OCI-LY7 (cell line): ENCODE data around the gene TIMM10. TPM values are rescaled to one million over a fixed set of nuclear protein-coding genes. Genes with fewer than 3 reads are reported as not detected.

ENCODE experiments used
- BruUV-seq: library from RNA; stranded (reverse); fragments of 400-500 nt; replicated peaks from 2 replicates; lab custom pipeline; 2021; lab: Mats Ljungman, UMichigan
- CTCF ChIA-PET: fragments of 300-600 bp; sonication (Branson Sonifier 250); formaldehyde crosslinking; loops from one replicate; lab custom pipeline; 2022; ENCODE audit warnings: antibody characterized with exemption; ENCODE audit not compliant: unreplicated experiment; lab: Charles Lee
- POLR2A ChIA-PET: fragments of 300-600 bp; sonication (Branson Sonifier 250); formaldehyde crosslinking; loops from one replicate; lab custom pipeline; 2022; ENCODE audit warnings: antibody characterized with exemption; lab: Charles Lee
- DNase-seq: peaks from one replicate; pipeline ENCODE4 v3.0.0-alpha.2; 2015; ENCODE audit warnings: low spot score
- H2AFZ ChIP-seq: fragments of 200-600 bp; sonication (generic), shearing (Covaris generic); 2 replicates; pipeline ENCODE4 v1.6.1; 2014; ENCODE audit warnings: mild to moderate bottlenecking, antibody characterized with exemption, low read length, moderate library complexity
- H3K27ac ChIP-seq: fragments of 200-600 bp; sonication (generic); 2 replicates; pipeline ENCODE4 v1.5.1; 2014; ENCODE audit warnings: mixed run types, low read depth, mild to moderate bottlenecking, moderate library complexity, low read length, inconsistent platforms; ENCODE audit not compliant: poor library complexity, severe bottlenecking
- H3K36me3 ChIP-seq: fragments of 200-600 bp; sonication (generic); 2 replicates; pipeline ENCODE4 v1.6.1; 2014; ENCODE audit warnings: mild to moderate bottlenecking, antibody characterized with exemption, low read length, moderate library complexity, mixed read lengths; ENCODE audit not compliant: insufficient read depth
- H3K4me1 ChIP-seq: fragments of 200-600 bp; sonication (generic); 2 replicates; pipeline ENCODE4 v1.5.1; 2014; ENCODE audit warnings: mild to moderate bottlenecking, low read length; ENCODE audit not compliant: insufficient read depth, poor library complexity, severe bottlenecking
- H3K4me2 ChIP-seq: fragments of 200-600 bp; sonication (generic); 2 replicates; pipeline ENCODE4 v1.6.1; 2014; ENCODE audit warnings: mild to moderate bottlenecking, low read length
- H3K4me3 ChIP-seq: fragments of 200-600 bp; sonication (generic); 2 replicates; pipeline ENCODE4 v1.5.1; 2014; ENCODE audit warnings: mild to moderate bottlenecking, low read depth, low read length; ENCODE audit not compliant: poor library complexity, severe bottlenecking
- H3K79me2 ChIP-seq: fragments of 200-600 bp; sonication (generic); 2 replicates; pipeline ENCODE4 v1.6.1; 2016; ENCODE audit warnings: low read depth, mild to moderate bottlenecking, low read length, moderate library complexity, mixed read lengths; ENCODE audit not compliant: insufficient read depth
- H3K9me2 ChIP-seq: fragments of 200-600 bp; sonication (generic); 2 replicates; pipeline ENCODE4 v1.6.1; 2016; ENCODE audit warnings: mild to moderate bottlenecking, low read length, mixed read lengths; ENCODE audit not compliant: insufficient read depth
- H3K9me3 ChIP-seq: fragments of 200-600 bp; sonication (generic); 2 replicates; pipeline ENCODE4 v1.6.1; 2014; ENCODE audit warnings: mild to moderate bottlenecking, mixed run types, low read length, mixed read lengths
- H4K20me1 ChIP-seq: fragments of 200-600 bp; sonication (generic); 2 replicates; pipeline ENCODE4 v1.6.1; 2014; ENCODE audit warnings: mild to moderate bottlenecking, antibody characterized with exemption, low read length, moderate library complexity, mixed read lengths; ENCODE audit not compliant: insufficient read depth
- EZH2phosphoT487 ChIP-seq: fragments of 200-600 bp; sonication (generic); IDR thresholded peaks from 2 replicates; pipeline ENCODE4 v1.6.1; 2018; ENCODE audit warnings: low read depth, borderline replicate concordance, mild to moderate bottlenecking, mixed run types, antibody characterized with exemption, low read length, moderate library complexity, mixed read lengths
- intact Hi-C: fragments of 100-400 bp; cut with micrococcal nuclease; formaldehyde crosslinking; loops from one replicate; pipeline ENCODE4 v1.10.0; 2022; ENCODE audit not compliant: unreplicated experiment
- total RNA-seq, 2 experiments: library from RNA; depleted of rRNA in 1 of 2; stranded (reverse); fragments of >200 nt in 1 of 2; shearing (Covaris generic) in 1 of 2; gene quantifications; 2 replicates each; pipeline ENCODE4 v1.2.3, GENCODE V29; 2014 to 2022
- TF ChIP-seq, protein P1 (sequence below): fragments of 200-600 bp; sonication (generic); conservative IDR thresholded peaks from 2 replicates; pipeline ENCODE4 v1.5.1; 2014; ENCODE audit warnings: mild to moderate bottlenecking, antibody characterized with exemption, low read length, moderate library complexity, mixed read lengths

Gene TIMM10
- total RNA-seq, 2 experiments from 2014 or later: 163 to 258 TPM

DNA sequence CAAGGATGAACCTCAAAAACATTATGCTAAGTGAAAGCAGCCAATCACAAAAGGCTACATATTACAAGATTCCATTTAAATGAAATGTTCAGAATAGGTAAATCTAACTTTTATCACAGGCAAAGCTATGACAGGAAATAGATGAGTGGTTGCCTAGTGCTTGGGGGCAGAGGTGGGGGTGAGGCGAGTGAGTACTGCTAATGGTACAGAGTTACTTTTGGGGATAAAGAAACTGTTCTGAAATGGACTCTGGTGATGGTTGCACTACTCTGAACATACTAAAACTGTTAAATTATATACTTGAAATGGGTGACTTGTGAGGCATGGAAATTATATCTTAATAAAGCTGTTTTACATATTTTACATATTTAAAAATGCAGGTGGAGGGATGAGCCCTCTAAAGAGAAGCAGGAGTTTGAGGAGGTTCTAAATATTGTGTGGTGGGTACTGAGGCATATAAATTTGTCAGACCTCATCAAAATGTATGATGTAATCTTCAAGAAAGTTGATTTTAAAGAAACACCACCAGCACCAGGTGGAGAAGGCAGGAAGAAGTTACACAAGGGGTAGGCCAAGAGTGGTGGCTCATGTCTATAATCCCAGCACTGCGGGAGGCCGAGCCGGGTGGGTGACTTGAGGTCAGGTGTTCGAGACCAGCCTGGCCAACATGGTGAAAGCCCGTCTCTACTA is 18.7 kb downstream of the TIMM10 start:
- H3K27ac ChIP-seq: peak overlapping the region; percentile 65
- no peaks in the 10 kb centered on the region for H3K9me2 ChIP-seq
- peak overlapping the region; percentile 91 for H3K4me3 ChIP-seq
- peak; percentile 64 for DNase-seq
- no peak for TF ChIP-seq EZH2phosphoT487
- TF ChIP-seq, protein P1, sequence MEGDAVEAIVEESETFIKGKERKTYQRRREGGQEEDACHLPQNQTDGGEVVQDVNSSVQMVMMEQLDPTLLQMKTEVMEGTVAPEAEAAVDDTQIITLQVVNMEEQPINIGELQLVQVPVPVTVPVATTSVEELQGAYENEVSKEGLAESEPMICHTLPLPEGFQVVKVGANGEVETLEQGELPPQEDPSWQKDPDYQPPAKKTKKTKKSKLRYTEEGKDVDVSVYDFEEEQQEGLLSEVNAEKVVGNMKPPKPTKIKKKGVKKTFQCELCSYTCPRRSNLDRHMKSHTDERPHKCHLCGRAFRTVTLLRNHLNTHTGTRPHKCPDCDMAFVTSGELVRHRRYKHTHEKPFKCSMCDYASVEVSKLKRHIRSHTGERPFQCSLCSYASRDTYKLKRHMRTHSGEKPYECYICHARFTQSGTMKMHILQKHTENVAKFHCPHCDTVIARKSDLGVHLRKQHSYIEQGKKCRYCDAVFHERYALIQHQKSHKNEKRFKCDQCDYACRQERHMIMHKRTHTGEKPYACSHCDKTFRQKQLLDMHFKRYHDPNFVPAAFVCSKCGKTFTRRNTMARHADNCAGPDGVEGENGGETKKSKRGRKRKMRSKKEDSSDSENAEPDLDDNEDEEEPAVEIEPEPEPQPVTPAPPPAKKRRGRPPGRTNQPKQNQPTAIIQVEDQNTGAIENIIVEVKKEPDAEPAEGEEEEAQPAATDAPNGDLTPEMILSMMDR: no peak
- H4K20me1 ChIP-seq: no peaks in the 10 kb centered on the region
- ChIA-PET POLR2A (interaction anchor here (0.6 to 2.3 kb wide), 6 partner anchors 9 to 52 kb away, joined by 3 to 22 read pairs (median 5); no protein-coding TSS in a partner anchor), CTCF (interaction anchor here (1.6 kb wide), 1 partner anchor 18 kb away, joined by 14 read pairs; no protein-coding TSS in a partner anchor)
- intact Hi-C loops: loop anchor here (1.0 to 10.0 kb wide), 3 partner anchors 19 to 1583 kb away; partner anchors contain the start of gene ZDHHC5
- H3K36me3 ChIP-seq: peaks cover 36% of the 10 kb centered on the region
- H3K9me3 ChIP-seq: no peaks in the 10 kb centered on the region
- peaks cover 42% of the 10 kb centered on the region; the same call in 1 of the 2 replicates for H3K79me2 ChIP-seq
- BruUV-seq: no TSS peak
- no peak overlapping the region for H2AFZ ChIP-seq
- peaks cover 39% of the 10 kb centered on the region for H3K4me1 ChIP-seq
- H3K4me2 ChIP-seq: peak overlapping the region; percentile 87

DNA sequence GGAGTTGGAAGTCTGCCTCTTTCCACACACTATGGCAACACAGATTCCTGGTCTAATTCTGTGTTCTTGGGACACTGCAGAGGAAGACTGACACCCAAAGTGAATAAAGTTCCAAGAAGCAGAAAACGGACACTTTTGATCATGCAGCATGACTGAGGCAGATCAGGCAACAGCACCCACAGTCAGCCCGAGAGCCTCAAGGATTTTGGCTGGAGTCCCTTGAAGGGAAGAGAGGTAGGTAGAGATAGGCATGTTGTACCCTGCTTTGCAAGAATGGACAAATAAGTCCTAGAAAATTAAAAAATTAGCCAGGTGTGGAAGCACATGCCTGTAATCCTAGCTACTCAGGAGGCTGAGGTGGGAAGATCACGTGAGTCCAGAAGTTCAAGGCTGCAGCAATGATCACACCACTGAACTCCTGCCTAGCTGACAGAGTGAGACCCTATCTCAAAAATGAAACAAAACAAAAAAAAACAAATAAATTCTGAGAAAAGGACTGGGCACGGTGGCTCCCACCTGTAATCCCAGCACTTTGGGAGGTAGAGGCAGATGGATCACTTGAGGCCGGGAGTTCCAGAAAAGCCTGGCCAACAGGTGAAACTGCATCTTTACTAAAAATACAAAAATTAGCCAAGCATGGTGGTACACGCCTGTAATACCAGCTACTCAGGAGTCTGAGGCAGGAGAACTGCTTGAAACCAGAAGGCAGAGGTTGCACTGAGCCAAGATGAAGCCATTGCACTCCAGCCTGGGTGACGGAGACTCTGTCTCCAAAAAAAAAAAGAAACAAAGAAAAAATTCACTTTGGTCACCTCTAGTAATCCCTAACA is 22.0 kb downstream of the TIMM10 start:
- ChIA-PET POLR2A (interaction anchor here (1.0 to 6.6 kb wide), 2 partner anchors 13 to 20 kb away, joined by 3 to 42 read pairs; no protein-coding TSS in a partner anchor), CTCF (interaction anchor here (0.6 to 1.5 kb wide), 2 partner anchors 14 to 15 kb away, joined by 3 to 6 read pairs; no protein-coding TSS in a partner anchor)
- intact Hi-C loops: no loop called here

More for the DNA sequence above, 22.0 kb downstream of the TIMM10 start:
- Histone ChIP-seq H3K27ac (no peak overlapping the region), H3K4me1 (peaks cover 27% of the 10 kb centered on the region), H4K20me1 (no peaks in the 10 kb centered on the region), H3K36me3 (peaks cover 63% of the 10 kb centered on the region), H3K4me3 (no peak overlapping the region), H3K79me2 (peaks cover 24% of the 10 kb centered on the region; the same call in 1 of the 2 replicates), H3K9me2 (no peaks in the 10 kb centered on the region), H3K4me2 (no peak overlapping the region), H3K9me3 (no peaks in the 10 kb centered on the region), H2AFZ (no peak overlapping the region)
- TF ChIP-seq, protein P1: no peak
- no peak for TF ChIP-seq EZH2phosphoT487
- BruUV-seq: no TSS peak
- DNase-seq: no peak
